HEK293T (cell line): ENCODE data around the gene MKLN1.

Experiments used
- BHLHE40 ChIP-seq: fragments of 450-650 bp; IDR thresholded peaks from 2 replicates; pipeline ENCODE4 v1.6.1; 2016; ENCODE audit warnings: mild to moderate bottlenecking, moderate library complexity, borderline replicate concordance
- FOXA1 ChIP-seq: fragments of 450-650 bp; IDR thresholded peaks from 2 replicates; pipeline ENCODE4 v1.6.1; 2016; ENCODE audit warnings: mild to moderate bottlenecking
- FOXK2 ChIP-seq: fragments of 450-650 bp; IDR thresholded peaks from 2 replicates; pipeline ENCODE4 v1.6.1; 2016; ENCODE audit warnings: mild to moderate bottlenecking
- FOXM1 ChIP-seq: fragments of 450-650 bp; IDR thresholded peaks from 2 replicates; pipeline ENCODE4 v1.6.1; 2017; ENCODE audit warnings: mild to moderate bottlenecking, borderline replicate concordance
- SP1 ChIP-seq: fragments of 450-650 bp; IDR thresholded peaks from 2 replicates; pipeline ENCODE4 v1.6.1; 2017
- SUZ12 ChIP-seq: fragments of 450-650 bp; IDR thresholded peaks from 2 replicates; pipeline ENCODE4 v1.6.1; 2016; ENCODE audit warnings: mild to moderate bottlenecking
- ZNF384 ChIP-seq: fragments of 450-650 bp; IDR thresholded peaks from 2 replicates; pipeline ENCODE4 v1.6.1; 2016

DNA sequence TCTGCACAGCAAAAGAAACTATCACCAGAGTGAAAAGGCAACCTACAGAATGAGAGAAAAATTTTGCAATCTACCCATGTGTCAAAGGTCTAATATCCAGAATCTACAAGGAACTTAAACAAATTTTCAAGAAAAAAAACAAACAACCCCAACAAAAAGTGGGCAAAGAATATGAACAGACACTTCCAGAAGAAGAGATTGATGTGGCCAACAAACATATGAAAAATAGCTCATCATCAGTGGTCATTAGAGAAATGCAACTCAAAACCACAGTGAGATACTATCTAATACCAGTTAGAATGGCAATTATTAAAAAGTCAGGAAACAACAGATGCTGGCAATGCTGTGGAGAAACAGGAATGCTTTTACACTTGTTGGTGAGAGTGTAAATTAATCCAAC lies 7.1 kb upstream of the MKLN1 start:
- TF ChIP-seq FOXA1: no peak
- TF ChIP-seq BHLHE40: no peak
- TF ChIP-seq FOXK2: no peak
- no peak for TF ChIP-seq FOXM1
- TF ChIP-seq SUZ12: no peak
- no peak for TF ChIP-seq ZNF384
- TF ChIP-seq SP1: no peak
